Ovary (tissue), 3 donors: ENCODE measurements around the gene CCDC71L.

Experiments used
- CTCF ChIP-seq, 3 donors: fragments of 450-650 bp in 2 of 3; fragments of 200-600 bp in 1 of 3; IDR thresholded peaks; one replicate each; pipeline versions ENCODE4 v1.5.1 to v1.8.0; 2016 to 2022; ENCODE audit warnings: antibody characterized with exemption in 3 of 3, mild to moderate bottlenecking in 1 of 3
- EP300 ChIP-seq: sonication (generic); formaldehyde crosslinking; IDR thresholded peaks from one replicate; pipeline ENCODE4 v1.6.1; 2017; ENCODE audit warnings: antibody characterized with exemption
- POLR2A ChIP-seq: fragments of 450-650 bp; IDR thresholded peaks from one replicate; pipeline ENCODE4 v1.6.1; 2017; ENCODE audit warnings: antibody characterized with exemption, mild to moderate bottlenecking, moderate library complexity
- donor health status: DM: no; HTN: no; CAD: no.

DNA sequence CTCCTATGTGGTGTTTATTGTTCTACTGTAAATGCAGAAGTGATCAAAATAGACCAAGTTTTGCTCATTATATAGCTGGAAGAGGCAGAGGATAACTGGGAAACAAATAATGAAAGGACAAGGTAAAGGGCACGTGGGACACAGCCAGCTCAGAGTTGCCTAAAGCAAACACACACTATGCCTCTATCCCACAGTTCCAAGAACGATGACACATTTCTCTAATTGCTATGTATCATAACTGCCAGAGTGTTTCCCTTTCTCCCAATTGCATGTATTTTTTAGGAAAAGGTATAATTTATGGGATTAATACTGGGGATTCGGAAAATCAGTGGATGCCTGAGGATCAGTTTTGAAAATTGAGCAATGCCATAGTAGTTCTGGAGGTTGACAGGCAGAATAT, 49.0 kb downstream of the CCDC71L start:
- TF ChIP-seq CTCF (IDR thresholded peaks at IDR 0.05) (no peak), POLR2A (no peak), EP300 (no peak)
